CD4-positive, alpha-beta T cell treated with Interleukin-10 for 1 hour (primary cell): ENCODE measurements around the gene PLB1.
A peak's percentile ranks its signal among the peaks of the same experiment; 100 is the strongest.

ENCODE experiments used
- DNase-seq: peaks from one replicate; pipeline ENCODE4 v3.0.0-alpha.2; 2020

Gene PLB1

DNA sequence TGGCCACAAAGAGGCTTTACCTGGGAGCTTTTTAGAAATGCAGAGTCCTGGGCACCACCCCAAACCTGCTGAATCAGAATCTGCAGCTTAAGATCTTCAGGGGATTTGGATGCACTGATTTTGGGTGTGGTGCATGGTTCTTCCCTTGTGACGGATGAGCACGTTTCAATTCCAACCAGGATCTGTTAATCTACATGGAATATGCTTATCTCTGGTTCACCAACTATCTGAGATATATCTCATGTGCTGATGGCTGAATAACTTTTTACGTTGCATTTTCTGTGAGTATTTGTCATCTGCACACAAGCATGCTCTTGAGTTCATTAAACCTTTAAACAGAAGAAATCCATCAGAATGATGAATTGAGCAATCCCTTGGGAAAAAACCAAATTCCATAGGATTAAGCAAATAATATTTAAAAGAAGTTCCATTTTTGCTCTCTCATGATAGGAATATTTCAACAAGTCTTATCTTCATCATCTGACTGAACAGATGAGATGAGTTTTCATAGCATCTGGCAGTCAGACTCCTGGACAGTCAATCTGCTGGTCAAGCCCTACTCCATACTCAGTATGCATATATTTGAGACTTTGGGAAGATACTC, 120.6 kb downstream of the PLB1 start:
- no peak for DNase-seq

DNA sequence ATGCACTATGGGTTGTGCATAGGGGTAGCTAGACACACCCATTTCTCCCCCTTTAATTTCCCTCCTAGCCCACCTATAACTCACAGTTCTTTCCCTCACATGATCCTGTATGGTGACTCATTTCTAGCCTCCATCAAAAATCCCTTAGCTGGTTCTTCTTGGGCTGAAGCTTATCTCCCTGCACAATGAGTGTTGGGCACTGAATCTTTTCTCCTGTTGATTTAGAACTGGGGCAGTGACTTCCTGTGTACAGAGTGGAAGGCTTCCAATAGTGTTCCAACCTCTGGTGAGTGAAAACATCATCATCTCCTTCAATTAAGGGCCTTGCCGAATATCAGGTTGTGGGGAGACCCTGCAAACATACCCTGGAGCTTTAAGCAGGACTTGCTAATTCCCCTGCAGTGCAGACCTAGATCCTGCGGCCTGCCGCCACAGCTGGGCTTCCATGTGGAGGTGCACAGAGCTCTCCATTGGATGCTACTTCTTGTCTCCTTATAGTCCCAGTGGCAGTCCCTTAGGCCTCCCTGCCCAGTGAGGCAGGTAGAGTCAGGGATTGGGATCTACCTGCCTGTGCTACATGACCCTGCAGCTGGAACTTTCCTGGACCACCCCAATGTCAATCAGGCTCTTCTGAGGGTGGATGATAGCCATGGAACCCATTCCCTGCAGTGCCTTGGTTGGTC, 121.8 kb downstream of the PLB1 start:
- no peak for DNase-seq

DNA sequence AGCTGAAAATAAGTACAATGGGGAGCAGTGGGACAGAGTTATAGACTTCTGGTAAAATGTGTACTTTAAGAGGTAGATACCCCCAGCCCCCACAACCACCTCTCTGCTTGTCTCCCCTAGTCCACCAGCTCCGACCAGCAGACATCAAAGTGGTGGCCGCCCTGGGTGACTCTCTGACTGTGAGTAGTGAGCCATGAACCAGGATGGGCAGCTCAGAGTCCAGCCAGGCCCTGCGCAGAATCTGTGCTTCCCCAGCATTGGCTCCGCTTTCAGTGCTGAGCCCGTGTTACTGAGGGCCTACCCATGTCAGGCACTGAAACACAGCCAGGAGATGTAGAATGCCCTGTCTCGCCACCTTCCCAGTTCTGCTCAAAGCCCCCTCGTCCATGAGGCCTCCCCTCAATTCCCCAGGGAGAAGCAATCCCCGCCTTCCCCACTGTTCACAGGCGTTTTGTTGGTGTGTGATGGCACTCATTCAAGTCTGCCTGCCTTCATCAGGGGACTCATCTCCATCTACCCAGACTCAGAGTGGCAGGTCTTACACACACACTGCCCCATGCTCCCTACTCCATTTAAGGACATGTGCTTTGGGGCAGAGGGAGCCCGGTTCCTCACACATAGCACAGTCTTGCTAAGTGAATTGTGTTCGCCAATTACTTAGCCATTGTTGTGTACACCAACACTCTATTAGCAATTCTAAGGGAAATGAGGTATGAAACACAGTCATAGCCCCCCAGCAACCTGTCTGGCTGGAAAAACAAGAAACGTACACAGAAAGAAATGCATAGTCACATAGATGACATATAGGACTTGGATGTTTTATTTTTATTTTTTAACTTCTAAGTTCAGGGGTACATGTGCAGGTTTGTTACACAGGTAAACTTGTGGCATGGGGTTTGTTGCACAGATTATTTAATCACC, 122.6 kb downstream of the PLB1 start:
- no peak for DNase-seq

DNA sequence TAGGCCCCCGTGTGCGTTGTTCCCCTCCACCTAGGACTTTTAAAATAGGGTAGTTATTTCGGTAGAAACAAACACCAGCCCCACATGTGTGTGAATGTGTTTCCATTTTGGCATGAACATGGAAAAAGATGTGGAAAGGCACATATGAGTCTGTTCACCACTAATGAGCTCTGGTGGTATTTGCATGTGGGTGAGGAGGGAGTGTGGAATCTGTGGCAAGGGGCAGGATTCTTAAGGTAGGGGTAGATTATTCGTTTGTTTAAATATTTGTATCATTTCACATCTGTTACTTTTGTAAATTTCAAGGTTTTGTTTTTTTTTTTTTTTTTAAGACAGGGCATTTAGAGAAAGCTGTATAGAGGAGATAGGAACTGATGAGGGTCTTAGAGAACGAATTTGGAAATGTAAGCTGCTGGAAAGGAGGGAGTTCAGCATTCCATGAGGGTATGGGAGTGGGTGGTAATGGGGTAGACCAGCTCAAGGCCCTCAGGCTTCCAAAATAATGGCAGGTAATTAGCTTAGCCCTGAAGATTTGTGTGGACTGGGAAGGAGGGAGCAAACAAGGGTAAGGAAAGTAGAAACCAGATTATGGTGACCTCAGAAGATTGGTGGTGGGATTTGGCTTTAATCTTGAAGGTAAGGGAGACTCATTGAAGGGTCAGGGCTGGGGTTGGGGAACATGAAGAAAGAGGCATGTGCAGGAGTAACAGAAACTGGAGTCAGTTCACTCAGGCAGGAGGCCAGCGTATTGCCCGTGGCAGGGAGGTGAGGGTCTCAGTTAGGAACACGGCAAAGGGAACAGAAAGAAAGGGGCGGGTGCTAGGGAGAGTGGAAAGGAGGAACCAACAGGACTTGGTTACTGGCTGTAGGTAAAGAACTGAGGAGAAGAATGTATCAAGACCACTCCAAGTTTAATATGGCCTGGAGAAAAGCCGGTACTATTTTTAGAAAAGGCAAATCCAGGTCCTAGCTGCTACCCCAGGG, 123.6 kb downstream of the PLB1 start:
- DNase-seq = no peak

DNA sequence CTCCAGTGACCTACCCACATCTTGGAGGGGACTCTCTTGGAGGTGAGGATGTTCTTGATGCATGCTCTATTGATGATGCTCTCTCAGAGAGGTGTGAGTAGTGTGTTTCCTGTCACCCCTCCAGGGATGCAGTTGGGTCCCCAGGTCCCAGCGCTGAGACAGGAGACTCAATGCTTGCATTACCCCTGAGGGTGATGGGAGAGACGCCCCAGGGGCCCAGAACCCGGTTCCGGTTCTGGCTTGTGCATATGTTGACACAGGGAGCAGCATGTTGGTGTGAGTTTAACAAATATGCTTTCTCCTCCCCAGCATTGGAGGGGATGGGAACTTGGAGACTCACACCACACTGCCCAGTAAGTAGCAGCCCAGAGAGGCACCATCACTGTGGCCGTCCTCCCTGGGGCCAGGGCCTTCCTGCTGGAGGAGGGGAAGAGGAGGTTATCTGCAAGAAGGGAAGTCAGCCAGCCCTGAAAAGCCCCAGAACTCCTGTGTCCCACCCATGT, 124.5 kb downstream of the PLB1 start:
- DNase-seq = peak; percentile 35

DNA sequence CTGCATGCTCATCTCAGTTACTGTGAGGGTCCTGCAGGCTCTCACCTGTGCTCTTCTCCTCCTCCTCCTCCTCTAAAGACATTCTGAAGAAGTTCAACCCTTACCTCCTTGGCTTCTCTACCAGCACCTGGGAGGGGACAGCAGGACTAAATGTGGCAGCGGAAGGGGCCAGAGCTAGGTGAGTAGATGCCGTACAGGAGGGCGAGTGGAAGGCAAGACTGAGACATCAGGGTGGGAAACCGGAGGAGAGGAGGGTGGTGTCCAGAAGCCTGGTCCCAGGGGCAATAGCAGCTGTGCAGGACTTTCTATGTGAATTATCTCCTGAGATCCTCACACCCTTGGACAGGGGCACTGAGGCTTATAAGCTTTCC, 124.9 kb downstream of the PLB1 start:
- peak; percentile 24 for DNase-seq

DNA sequence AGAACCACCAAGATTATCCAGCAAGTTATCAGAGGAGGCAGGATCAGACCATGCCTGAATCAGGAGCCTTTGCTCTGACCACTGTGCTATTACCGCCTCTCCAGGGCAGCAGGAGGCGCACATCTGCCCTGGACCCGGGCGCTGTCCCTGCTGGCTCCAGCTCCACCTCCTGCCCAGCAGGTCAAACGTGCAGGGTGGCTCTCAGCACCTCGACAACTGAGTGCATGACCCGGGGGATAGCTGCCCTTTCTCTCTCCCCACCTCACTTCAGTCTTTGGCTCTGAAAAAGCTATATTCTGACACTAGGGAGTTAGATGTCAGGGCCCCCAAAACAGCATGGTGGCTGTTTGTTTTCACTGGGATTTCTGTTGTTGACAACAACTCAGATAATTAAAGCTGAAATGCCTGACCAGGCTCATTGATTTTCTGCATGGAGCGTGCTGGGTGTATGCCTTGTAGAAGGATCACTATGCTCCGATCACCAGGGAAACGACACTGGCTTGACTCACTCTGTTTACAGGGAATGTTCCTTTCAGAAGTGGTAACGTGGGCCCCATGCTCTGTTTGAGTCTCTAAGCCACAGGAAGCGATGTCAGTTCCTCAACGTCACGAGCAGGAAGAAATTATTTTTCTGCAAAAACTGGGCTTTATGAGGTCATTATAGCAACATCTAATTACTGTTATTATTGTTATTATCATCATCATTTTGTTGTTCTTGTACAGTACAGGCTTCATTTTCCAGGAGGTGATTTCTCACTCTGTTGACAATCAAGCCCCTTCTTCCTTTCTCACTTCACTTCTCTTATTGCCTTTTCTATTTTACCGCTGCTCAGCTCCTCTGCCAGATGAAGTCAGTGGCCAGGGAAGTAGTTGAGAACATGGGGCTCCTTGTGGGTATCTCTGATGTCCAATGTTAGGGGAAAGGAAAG, 125.6 kb downstream of the PLB1 start:
- DNase-seq = peak; percentile 96

DNA sequence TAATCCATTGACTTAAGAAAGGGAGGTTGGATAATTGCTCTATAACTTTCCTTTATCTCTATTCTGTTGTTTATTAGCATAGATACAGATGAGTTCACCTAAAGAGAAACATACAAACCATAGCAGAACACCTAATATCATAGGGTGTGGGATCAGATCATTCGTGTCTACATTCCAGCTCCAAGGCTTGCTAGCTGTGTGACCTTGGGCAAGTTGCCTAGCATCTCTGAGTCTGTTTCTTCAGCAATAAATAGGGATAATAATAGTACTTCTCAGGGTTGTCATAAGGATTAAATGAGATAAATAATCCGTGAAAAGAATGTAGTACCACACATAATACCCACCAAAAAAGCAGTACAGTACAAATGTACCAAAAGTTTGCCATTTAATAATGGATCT, 126.2 kb downstream of the PLB1 start:
- DNase-seq = no peak

DNA sequence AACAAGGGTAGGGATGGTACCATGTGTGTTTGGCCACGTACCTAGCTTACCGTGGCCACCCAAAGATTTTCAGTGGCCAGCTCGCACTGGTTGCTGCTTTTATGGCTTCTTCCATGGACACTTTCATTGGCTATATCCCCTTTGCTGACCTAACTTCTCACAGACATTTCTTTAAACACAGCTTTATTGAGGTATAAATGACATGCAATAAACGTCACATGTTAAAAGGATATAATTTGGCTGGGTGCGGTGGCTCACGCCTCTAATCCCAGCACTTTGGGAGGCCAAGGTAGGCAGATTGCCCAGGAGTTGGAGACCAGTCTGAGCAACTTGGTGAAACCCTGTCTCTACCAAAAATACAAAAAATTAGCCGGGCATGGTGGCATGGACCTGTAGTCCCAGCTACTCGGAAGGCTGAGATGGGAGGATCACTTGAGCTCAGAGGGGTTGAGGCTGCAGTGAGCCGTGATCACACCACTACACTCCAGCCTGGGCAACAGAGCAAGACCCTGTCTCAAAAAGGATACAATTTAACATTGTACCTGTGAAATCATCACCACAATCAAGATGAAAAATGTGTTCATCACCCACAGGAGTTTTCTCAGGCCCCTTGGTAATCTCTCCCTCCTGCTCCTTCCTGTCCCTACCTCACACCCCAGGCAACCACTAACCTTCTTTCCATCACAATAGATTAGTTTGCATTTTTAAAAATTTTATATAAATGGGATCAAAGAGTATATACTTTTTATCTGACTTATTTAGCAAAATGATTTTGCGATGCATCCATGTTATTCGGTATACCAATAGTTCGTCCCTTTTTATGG, 127.9 kb downstream of the PLB1 start:
- DNase-seq = peak; percentile 37

DNA sequence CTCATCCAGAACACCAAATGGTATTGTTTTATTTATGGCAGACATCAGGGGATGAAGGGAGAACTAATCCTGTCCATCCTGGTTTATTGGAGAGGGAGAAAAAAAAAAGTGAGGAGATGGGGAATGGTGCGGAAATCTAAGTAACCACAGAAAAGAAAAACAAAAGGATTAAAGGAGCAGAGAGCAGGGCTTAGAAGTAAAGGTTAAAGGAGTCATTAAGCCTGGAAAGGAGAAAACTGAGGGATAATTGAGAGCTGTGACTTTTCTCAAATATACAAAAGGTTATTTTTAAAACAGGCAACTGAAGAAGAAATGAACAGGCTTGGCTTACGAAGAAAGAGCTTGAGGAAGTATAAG, 128.6 kb downstream of the PLB1 start:
- DNase-seq = no peak

DNA sequence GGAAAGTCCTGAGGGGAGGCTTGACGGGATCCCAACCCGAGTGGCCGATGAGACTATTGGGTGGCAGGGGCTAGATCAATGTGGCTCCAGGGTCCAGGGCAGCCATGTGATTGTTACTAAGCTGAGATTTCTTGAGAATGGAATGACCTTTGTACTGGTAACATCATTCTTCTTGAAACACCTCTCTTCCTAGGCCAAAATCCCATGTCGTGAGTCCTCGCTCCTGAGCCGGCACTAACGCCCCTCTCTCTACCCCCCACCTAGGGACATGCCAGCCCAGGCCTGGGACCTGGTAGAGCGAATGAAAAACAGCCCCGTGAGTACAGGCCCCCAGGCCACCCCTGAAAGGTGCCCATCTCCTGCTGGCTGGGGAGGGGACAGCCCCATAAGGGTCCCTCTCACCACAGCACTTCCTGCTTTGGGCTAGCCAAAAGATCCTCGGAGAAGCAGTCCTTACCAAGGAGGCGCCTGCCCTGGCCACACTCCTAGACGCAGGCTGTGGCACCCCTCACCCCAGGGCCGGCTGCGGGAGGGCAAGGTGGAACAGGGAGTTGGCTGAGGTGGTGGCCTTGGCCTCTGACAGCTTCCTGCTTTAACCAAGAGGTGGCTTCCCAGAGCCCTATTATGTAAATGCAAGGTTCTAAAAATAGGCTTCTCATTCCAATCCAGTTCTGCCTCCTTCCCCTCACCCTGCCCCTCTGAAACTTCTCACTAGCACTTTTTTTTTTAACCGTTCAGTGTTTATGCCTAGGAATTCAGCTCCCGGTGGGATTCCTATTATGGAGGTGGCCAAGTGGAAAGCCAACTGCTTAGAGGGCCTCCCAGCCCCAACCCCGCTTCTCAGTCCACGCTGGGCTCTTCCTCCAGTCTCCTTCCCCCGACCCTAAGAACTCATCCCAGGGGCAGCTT, 129.2 kb downstream of the PLB1 start:
- DNase-seq = peak; percentile 88

DNA sequence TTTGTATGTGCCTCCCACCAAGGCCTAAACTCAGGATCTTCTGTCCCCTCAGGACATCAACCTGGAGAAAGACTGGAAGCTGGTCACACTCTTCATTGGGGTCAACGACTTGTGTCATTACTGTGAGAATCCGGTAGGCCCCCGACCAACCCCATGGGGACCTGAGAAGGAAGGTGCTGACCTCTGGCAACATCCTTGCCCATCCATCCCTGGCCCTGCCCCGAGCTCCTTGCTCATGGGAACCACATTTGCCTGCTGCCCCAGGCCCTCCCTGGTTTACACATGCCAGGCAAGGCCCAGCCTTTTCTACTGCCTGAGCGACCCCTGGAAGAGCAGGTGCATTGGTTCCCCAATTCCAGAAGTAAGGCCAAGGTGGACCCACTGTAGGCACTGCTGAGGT, 130.5 kb downstream of the PLB1 start:
- no peak for DNase-seq

DNA sequence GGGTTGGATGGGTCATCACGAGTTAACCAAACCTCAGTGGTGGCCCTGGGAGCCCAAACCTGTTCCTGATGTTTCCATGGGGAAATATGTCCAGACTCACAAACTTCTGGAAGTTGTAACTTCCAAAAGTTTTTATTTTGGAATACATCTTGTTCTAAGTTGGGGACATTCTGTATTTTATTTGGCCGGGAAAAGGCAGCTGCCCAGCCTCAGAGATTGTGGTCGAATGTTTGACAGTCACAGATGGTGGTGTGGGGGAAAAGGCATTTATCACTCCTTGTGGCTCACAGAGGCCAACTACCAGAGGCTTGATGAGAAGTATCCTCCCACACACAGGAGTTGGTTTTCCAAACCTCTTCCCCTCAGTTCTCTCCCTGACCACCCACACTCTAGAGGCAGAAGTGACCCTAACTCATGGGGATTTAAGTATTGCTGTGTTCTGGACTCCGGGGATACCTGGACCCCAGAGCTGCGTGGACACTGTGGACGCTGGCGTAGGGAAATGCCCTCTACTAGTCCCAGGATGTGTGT, 131.1 kb downstream of the PLB1 start:
- no peak for DNase-seq

DNA sequence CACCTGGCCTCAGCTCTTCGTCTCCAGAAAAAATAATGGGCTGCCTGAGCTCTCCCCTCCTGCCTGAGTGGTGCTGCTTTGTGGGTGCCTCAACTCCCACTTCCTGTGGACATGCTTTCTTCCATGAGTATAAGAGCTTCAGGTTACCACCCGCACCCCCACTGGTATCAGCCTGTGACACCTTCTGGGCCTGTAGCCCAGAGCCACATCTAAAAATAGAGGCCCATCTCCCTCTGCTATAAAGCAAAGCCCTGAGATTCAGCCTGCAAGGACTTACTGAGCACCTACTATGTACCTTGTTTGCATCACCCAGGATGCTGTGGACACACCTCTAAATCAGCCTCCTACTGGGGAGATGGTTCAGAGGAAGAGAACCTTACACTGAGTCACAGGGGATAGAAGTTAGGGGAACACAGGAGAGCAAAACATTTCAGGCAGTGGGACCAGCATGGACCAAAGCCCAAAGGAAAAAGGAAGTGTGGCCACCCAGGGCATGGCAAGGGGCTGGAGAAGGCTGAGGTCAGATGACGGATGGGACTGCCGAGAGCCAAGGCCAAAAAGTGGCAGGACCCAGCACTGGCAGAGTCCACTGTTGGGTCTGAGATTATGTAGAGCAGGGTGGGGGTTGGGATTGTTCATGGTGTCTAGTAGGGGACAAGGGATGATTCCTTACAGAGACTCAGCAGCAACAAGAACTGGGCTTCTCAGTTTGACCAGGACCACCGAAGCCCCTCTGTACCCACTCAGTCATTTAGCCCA, 132.0 kb downstream of the PLB1 start:
- DNase-seq = no peak

DNA sequence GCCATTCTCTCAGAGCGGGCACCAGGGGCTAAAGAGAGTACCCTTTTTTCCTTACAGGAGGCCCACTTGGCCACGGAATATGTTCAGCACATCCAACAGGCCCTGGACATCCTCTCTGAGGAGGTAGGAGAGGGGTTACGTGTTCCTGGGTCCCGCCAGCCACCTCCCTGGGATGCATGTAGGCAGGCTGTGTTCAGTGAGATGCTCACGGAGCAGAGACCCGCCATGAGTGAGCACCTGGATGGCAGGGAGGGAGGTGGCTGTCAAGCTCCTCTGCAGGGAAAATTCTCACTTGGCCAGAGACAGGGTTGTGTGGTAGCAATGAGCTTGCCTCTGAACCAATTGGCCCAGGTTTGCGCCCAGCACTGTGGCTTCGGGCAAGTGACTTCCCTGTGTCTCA, 132.6 kb downstream of the PLB1 start:
- DNase-seq = no peak

DNA sequence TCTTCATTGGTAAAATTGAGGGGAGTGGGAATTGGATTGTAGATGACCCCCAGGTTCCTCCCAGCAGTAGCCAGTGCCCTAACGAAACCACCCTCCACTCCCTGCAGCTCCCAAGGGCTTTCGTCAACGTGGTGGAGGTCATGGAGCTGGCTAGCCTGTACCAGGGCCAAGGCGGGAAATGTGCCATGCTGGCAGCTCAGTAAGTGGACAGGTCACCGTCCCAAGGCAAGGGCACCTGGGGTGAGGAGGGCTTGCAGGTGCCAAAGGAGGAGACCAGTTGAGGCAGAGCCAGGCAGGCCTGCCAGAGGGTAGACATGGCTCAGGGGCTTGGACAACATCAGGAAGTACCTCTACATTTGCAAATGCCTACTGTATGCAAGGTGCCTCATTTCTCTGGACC, 133.1 kb downstream of the PLB1 start:
- DNase-seq = no peak

DNA sequence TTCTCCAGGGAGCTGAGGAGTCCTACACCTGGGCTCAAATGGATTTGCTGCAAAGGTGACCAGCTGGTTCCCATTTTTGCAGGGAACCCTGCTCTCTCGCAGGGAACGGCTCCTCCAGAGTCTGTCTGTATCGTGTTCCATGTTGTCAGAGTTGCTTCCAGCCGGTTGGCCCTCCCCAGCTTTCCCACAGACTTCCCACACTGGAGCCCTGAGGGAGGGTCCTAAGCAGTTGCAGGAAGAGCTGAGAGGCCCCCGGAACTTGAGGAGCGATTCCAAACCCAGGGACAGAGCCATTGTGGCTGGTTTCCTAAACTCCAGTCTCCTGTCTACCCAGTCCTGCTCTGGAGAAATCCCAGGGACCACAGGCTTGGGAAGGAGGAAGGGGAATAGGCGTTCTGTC, 134.1 kb downstream of the PLB1 start:
- DNase-seq = no peak

DNA sequence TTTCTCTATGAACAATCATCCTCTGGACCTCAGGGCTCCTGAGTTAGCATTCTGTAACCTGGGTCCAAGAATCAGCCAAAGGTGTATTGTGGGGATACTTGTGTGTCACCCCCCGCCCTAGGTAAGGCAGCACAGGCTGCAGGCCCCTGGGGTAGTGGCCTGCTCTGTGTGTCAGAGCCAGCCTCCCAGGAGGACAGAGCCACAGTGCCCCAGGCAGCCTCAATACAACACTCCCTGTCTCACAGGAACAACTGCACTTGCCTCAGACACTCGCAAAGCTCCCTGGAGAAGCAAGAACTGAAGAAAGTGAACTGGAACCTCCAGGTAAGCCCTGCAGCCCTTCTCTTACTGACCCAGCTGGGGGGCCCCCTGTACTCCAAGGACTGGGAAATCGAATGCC, 134.5 kb downstream of the PLB1 start:
- DNase-seq = no peak
